Measurements from ENCODE around the gene RMI1.
"Not testable (repeated sequence)": the region's sequence is repeated elsewhere in the genome, so short reads cannot be mapped to it uniquely, and the experiment has no call there.

The RMI1 gene

GRCh38 chr9:84024041-84024575 is 43.5 kb downstream of the RMI1 start:
- DNase-seq, result no peak

DNA sequence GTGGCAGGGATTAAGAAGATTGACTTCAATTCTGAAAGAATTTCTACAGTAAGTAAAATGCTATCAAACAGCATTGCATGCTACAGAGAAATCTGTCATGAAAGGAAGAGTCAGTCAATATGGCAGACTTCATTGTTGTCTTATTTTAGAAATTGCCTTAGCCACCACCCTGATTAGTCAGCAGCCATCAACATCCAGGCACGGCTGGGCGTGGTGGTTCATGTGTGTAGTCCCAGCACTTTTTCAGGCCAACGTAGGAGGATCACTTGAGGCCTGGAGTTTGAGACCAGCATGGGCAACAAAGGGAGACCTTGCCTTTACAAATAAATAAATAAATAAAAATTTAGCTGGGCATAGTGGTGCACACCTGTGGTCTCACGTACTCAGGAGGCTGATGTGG is 46.6 kb downstream of the RMI1 start:
- DNase-seq, result no peak

- DNase-seq, result no peak
Measured at GRCh38 chr9:84031534-84031933, 50.9 kb downstream of the RMI1 start.

- not testable (repeated sequence) for DNase-seq
Measured at GRCh38 chr9:84041857-84042256, 61.3 kb downstream of the RMI1 start.

DNA sequence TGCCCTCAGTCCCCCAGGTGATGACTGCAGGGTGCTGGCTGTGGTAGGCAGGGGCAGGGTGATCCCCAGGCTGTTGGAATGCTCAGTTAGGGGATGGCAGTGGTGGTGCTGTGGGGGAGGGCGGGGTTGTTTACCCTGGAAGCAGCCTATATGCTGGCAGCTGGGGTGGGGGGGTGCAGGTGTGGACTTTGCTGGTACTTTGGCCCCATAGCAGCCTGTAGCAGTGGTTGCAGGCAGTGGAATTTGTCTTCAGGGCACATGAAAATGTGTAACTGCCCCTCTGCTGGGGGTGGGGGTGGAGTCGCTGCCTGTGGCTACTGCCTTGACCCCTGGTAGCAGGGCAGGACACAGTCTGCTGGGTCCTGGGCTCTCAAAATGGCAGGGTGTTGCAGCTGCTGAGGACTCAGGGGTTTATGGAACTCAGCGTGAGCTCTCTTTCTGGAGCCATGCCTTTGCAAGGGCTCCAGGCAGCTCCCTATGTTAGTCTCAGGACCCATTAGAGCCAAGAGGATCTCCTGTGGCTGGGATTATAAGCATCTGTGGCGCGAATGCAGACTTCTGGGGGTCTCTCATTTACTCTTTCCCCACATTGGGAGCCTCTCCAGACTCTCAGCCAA is 65.0 kb downstream of the RMI1 start:
- no peak for DNase-seq
